GM13977 (cell line): ENCODE results near the gene HEG1.

Source experiments
- DNase-seq: peaks from one replicate; pipeline ENCODE4 v3.0.0; 2012; ENCODE audit warnings: low spot score
- in situ Hi-C: fragments of 300-500 bp; cut with MboI; formaldehyde crosslinking; loops from one replicate; pipeline ENCODE4 v1.12.0; 2022; ENCODE audit warnings: low sequenced_read_pairs, low pct_unique_long_range_greater_than_20kb, mixed read lengths, inconsistent platforms; ENCODE audit not compliant: unreplicated experiment
- TF ChIP-seq, protein P1 (sequence below): IDR thresholded peaks from 2 replicates; pipeline ENCODE4 v1.5.1; 2012; ENCODE audit warnings: mild to moderate bottlenecking, control low read depth; ENCODE audit not compliant: insufficient read depth; ENCODE audit errors: extremely low read depth, missing control alignments

HEG1 gene

GRCh38 chr3:124966521-124967445 lies 89.0 kb downstream of the HEG1 start:
- TF ChIP-seq, protein P1, sequence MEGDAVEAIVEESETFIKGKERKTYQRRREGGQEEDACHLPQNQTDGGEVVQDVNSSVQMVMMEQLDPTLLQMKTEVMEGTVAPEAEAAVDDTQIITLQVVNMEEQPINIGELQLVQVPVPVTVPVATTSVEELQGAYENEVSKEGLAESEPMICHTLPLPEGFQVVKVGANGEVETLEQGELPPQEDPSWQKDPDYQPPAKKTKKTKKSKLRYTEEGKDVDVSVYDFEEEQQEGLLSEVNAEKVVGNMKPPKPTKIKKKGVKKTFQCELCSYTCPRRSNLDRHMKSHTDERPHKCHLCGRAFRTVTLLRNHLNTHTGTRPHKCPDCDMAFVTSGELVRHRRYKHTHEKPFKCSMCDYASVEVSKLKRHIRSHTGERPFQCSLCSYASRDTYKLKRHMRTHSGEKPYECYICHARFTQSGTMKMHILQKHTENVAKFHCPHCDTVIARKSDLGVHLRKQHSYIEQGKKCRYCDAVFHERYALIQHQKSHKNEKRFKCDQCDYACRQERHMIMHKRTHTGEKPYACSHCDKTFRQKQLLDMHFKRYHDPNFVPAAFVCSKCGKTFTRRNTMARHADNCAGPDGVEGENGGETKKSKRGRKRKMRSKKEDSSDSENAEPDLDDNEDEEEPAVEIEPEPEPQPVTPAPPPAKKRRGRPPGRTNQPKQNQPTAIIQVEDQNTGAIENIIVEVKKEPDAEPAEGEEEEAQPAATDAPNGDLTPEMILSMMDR = no peak
- no peak for DNase-seq
- in situ Hi-C loops = no loop called here

DNA sequence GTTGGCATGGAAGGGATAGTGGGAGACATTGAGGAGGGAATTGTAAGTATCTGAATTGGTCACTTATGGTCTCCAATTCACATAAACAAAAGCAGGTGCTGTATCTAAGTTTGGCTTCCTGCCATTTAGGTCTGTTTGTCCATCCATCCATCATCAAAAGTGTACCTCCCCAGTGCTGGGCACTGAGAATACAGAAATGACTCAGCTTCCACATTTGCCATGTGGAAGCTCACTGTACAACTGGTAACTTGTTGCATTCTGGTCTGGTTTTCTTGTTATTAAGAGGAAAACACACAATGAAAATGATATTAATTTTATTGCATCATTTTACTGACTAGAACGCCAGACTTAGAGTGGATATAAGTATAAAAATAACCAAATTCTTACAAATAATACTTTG lies 90.4 kb downstream of the HEG1 start:
- DNase-seq = no peak
- TF ChIP-seq, protein P1 = no peak
- in situ Hi-C loops = no loop called here

GRCh38 chr3:124964387-124964786 lies 91.4 kb downstream of the HEG1 start:
- peak; percentile 24 for DNase-seq
- TF ChIP-seq, protein P1 = no peak
- in situ Hi-C loops = no loop called here

GRCh38 chr3:124963755-124964154 lies 92.0 kb downstream of the HEG1 start:
- TF ChIP-seq, protein P1 = no peak
- in situ Hi-C loops = no loop called here
- DNase-seq = no peak

DNA sequence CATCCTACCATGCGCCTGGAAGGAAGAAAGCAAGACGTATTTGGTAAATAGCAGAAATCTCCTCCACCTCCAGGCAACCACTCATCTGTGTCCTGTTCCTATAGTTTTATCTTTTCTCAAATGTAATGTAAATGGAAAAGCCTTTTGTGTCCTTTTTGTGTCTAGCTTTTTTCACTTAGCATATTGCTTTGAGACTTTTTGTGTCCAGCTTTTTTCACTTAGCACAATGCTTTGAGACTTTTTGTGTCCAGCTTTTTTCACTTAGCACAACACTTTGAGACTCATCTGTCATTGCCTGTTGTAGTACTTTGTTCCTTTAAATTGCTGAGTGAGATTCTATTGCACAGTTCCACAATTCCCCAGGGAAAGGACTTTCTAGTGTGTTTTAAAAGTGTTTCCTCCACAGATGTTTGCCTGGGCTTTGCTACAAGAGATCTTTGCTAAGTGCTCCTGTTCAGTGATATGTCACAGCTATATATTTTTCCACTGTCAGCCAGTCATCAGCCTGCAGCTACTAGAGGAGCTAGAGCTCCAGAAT lies 93.3 kb downstream of the HEG1 start:
- in situ Hi-C loops = no loop called here
- DNase-seq = no peak
- TF ChIP-seq, protein P1 = no peak

DNA sequence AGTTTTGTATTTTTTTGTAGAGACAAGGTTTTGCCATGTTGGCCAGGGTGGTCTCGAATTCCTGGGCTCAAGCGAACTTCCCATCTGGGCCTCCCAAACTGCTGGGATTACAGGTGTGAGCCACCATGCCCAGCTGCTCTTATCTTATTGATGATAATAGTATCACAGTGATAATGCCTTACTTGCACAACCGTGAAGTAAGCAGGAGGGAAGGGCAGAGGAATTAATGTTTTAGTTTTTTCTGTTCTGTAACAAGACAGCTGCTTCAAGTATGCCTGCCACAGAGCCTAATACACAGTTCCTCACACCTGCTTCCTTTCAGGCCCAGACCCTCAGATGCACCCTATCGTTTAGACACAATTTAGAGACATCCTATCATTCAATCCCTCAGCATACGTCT lies 95.1 kb downstream of the HEG1 start:
- no peak for DNase-seq
- in situ Hi-C loops = no loop called here
- TF ChIP-seq, protein P1 = no peak
